Glutamatergic neuron (in vitro differentiated cells): ENCODE measurements around the gene FOXN1. TPM values are rescaled to one million over a fixed set of nuclear protein-coding genes. Genes with fewer than 3 reads are reported as not detected.

Source experiments
- DNase-seq: peaks from one replicate; pipeline ENCODE4 v3.0.0; 2022
- H3K27ac Mint-ChIP-seq: one replicate; pipeline ENCODE4 v1.8.0; 2020; ENCODE audit warnings: mild to moderate bottlenecking, mixed read lengths, inconsistent platforms; ENCODE audit not compliant: unreplicated experiment
- H3K27me3 Mint-ChIP-seq: one replicate; pipeline ENCODE4 v1.8.0; 2020; ENCODE audit warnings: mild to moderate bottlenecking, moderate library complexity, mixed read lengths, inconsistent platforms; ENCODE audit not compliant: unreplicated experiment
- H3K36me3 Mint-ChIP-seq: one replicate; pipeline ENCODE4 v1.8.0; 2020; ENCODE audit warnings: mild to moderate bottlenecking, mixed read lengths, inconsistent platforms; ENCODE audit not compliant: unreplicated experiment
- H3K4me1 Mint-ChIP-seq: one replicate; pipeline ENCODE4 v1.8.0; 2020; ENCODE audit warnings: mild to moderate bottlenecking, low read depth, mixed read lengths, inconsistent platforms; ENCODE audit not compliant: unreplicated experiment
- H3K4me3 Mint-ChIP-seq: one replicate; pipeline ENCODE4 v1.8.0; 2020; ENCODE audit warnings: mild to moderate bottlenecking, mixed read lengths, inconsistent platforms; ENCODE audit not compliant: unreplicated experiment
- H3K9me3 Mint-ChIP-seq: one replicate; pipeline ENCODE4 v1.8.0; 2020; ENCODE audit warnings: mild to moderate bottlenecking, moderate library complexity, mixed read lengths, inconsistent platforms; ENCODE audit not compliant: unreplicated experiment
- CTCF ChIP-seq: fragments of 200-600 bp; sonication (generic); IDR thresholded peaks from one replicate; pipeline ENCODE4 v1.5.0; 2021; ENCODE audit not compliant: partially characterized antibody, unreplicated experiment
- total RNA-seq: library from RNA; stranded (reverse); fragmentation: NEBNext Ultra II Directional; extraction: Animal tissue kit (Norgen Biotek cat#: 25700); gene quantifications from one replicate; pipeline ENCODE4 v1.2.1, GENCODE V29; 2021; ENCODE audit not compliant: unreplicated experiment

The FOXN1 gene
- total RNA-seq, 1 donor from 2014 or later = not detected

- Mint-ChIP-seq H3K9me3 (peaks cover 6% of the 10 kb centered on the region), H3K4me1 (peaks cover 13% of the 10 kb centered on the region), H3K27me3 (peaks cover 9% of the 10 kb centered on the region), H3K27ac (no peak overlapping the region), H3K4me3 (no peak overlapping the region), H3K36me3 (no peaks in the 10 kb centered on the region)
- no peak for TF ChIP-seq CTCF
- DNase-seq = no peak
These were observed 48.9 kb downstream of the FOXN1 start for GRCh38 chr17:28555022-28555421.

- no peak overlapping the region for H3K4me3 Mint-ChIP-seq
- no peak for TF ChIP-seq CTCF
- no peak overlapping the region for H3K27ac Mint-ChIP-seq
- H3K9me3 Mint-ChIP-seq = peaks cover 3% of the 10 kb centered on the region
- H3K4me1 Mint-ChIP-seq = peaks cover 6% of the 10 kb centered on the region
- no peaks in the 10 kb centered on the region for H3K36me3 Mint-ChIP-seq
- no peaks in the 10 kb centered on the region for H3K27me3 Mint-ChIP-seq
- no peak for DNase-seq
These were observed 57.3 kb downstream of the FOXN1 start for GRCh38 chr17:28563475-28563874.

GRCh38 chr17:28567604-28568003, 61.5 kb downstream of the FOXN1 start:
- H3K27ac Mint-ChIP-seq = no peak overlapping the region
- no peak for DNase-seq
- H3K4me1 Mint-ChIP-seq = peaks cover 11% of the 10 kb centered on the region
- no peaks in the 10 kb centered on the region for H3K27me3 Mint-ChIP-seq
- peaks cover 4% of the 10 kb centered on the region for H3K9me3 Mint-ChIP-seq
- no peak for TF ChIP-seq CTCF
- H3K4me3 Mint-ChIP-seq = peak overlapping the region; percentile 17
- H3K36me3 Mint-ChIP-seq = no peaks in the 10 kb centered on the region

GRCh38 chr17:28569446-28569845, 63.3 kb downstream of the FOXN1 start:
- peaks cover 4% of the 10 kb centered on the region for H3K9me3 Mint-ChIP-seq
- H3K27me3 Mint-ChIP-seq = no peaks in the 10 kb centered on the region
- H3K27ac Mint-ChIP-seq = no peak overlapping the region
- TF ChIP-seq CTCF = no peak
- H3K4me1 Mint-ChIP-seq = peaks cover 7% of the 10 kb centered on the region
- peak overlapping the region; percentile 99 for H3K4me3 Mint-ChIP-seq
- H3K36me3 Mint-ChIP-seq = no peaks in the 10 kb centered on the region
- no peak for DNase-seq

- peaks cover 2% of the 10 kb centered on the region for H3K27me3 Mint-ChIP-seq
- peaks cover 8% of the 10 kb centered on the region for H3K4me1 Mint-ChIP-seq
These were observed 64.7 kb downstream of the FOXN1 start for GRCh38 chr17:28570716-28571360.

More at GRCh38 chr17:28570716-28571360, 64.7 kb downstream of the FOXN1 start:
- peak; percentile 36 for DNase-seq
- H3K9me3 Mint-ChIP-seq = peaks cover 7% of the 10 kb centered on the region
- H3K4me3 Mint-ChIP-seq = peak overlapping the region; percentile 99
- no peak for TF ChIP-seq CTCF
- peak overlapping the region; percentile 87 for H3K27ac Mint-ChIP-seq
- H3K36me3 Mint-ChIP-seq = no peaks in the 10 kb centered on the region
